ENCODE data around the gene ACADM.

- no peak for TF ChIP-seq CBFB (CRISPR knock-in tag; IDR thresholded peaks at IDR 0.05; ENCODE audit: low read depth)
- TF ChIP-seq NFE2L1 (CRISPR knock-in tag; IDR thresholded peaks at IDR 0.05), result no peak
- TF ChIP-seq, protein P1, sequence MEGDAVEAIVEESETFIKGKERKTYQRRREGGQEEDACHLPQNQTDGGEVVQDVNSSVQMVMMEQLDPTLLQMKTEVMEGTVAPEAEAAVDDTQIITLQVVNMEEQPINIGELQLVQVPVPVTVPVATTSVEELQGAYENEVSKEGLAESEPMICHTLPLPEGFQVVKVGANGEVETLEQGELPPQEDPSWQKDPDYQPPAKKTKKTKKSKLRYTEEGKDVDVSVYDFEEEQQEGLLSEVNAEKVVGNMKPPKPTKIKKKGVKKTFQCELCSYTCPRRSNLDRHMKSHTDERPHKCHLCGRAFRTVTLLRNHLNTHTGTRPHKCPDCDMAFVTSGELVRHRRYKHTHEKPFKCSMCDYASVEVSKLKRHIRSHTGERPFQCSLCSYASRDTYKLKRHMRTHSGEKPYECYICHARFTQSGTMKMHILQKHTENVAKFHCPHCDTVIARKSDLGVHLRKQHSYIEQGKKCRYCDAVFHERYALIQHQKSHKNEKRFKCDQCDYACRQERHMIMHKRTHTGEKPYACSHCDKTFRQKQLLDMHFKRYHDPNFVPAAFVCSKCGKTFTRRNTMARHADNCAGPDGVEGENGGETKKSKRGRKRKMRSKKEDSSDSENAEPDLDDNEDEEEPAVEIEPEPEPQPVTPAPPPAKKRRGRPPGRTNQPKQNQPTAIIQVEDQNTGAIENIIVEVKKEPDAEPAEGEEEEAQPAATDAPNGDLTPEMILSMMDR (IDR thresholded peaks at IDR 0.05), result no peak
- TF ChIP-seq, protein P2, sequence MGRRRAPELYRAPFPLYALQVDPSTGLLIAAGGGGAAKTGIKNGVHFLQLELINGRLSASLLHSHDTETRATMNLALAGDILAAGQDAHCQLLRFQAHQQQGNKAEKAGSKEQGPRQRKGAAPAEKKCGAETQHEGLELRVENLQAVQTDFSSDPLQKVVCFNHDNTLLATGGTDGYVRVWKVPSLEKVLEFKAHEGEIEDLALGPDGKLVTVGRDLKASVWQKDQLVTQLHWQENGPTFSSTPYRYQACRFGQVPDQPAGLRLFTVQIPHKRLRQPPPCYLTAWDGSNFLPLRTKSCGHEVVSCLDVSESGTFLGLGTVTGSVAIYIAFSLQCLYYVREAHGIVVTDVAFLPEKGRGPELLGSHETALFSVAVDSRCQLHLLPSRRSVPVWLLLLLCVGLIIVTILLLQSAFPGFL (CRISPR knock-in tag; IDR thresholded peaks at IDR 0.05; ENCODE audit: borderline replicate concordance), result no peak
- no peak for TF ChIP-seq CREB1 (CRISPR knock-in tag; IDR thresholded peaks at IDR 0.05)
- no peak for TF ChIP-seq JUN (CRISPR knock-in tag; IDR thresholded peaks at IDR 0.05)
Observed at GRCh38 chr1:75696000-75696399, 28.5 kb upstream of the ACADM start.

Data from WTC11 (cell line).